GM10266 (cell line): ENCODE measurements around the gene ZFR2.

Experiments used
- DNase-seq: peaks from one replicate; pipeline ENCODE4 v3.0.0; 2012; ENCODE audit errors: extremely low spot score
- CTCF ChIP-seq: IDR thresholded peaks from 2 replicates; pipeline ENCODE4 v1.5.1; 2012; ENCODE audit warnings: mild to moderate bottlenecking, low read depth; ENCODE audit not compliant: control insufficient read depth, insufficient read depth; ENCODE audit errors: missing control alignments

ZFR2 gene

GRCh38 chr19:3822683-3823349 is 46.0 kb downstream of the ZFR2 start:
- DNase-seq: no peak
- no peak for TF ChIP-seq CTCF

GRCh38 chr19:3821857-3822364 is 46.9 kb downstream of the ZFR2 start:
- peak; percentile 92 for DNase-seq
- peak; percentile 96 for TF ChIP-seq CTCF

GRCh38 chr19:3821156-3821555 is 47.7 kb downstream of the ZFR2 start:
- TF ChIP-seq CTCF: no peak

GRCh38 chr19:3819989-3820388 is 48.8 kb downstream of the ZFR2 start:
- TF ChIP-seq CTCF: no peak
- DNase-seq: no peak

More at GRCh38 chr19:3821156-3821555, 47.7 kb downstream of the ZFR2 start:
- DNase-seq: no peak

- no peak for TF ChIP-seq CTCF
- no peak for DNase-seq
Measured at GRCh38 chr19:3818918-3819317, 49.9 kb downstream of the ZFR2 start.

- DNase-seq: no peak
- no peak for TF ChIP-seq CTCF
Measured at GRCh38 chr19:3818466-3818865, 50.4 kb downstream of the ZFR2 start.

- no peak for DNase-seq
Measured at GRCh38 chr19:3817761-3818160, 51.1 kb downstream of the ZFR2 start.

More at GRCh38 chr19:3817761-3818160, 51.1 kb downstream of the ZFR2 start:
- TF ChIP-seq CTCF: no peak
